HEK293 (cell line): ENCODE data around the gene TBC1D14.

Experiments used
- CTCF ChIA-PET: fragments of 350-600 bp; formaldehyde crosslinking; extraction: SDS; loops from one replicate; lab custom pipeline; 2021; ENCODE audit warnings: antibody characterized with exemption; lab: Yijun Ruan, JAX
- POLR2A ChIA-PET: fragments of 300-600 bp; formaldehyde crosslinking; extraction: SDS; loops from one replicate; lab custom pipeline; 2020; ENCODE audit warnings: antibody characterized with exemption, inconsistent platforms; lab: Yijun Ruan, JAX
- H3K27ac ChIP-seq: fragments of 200-500 bp; sonication (Bioruptor generic); 2 replicates; pipeline ENCODE4 v1.5.1; 2014; ENCODE audit warnings: low read depth, low read length, control low read depth, inconsistent platforms; ENCODE audit errors: extremely low read depth
- H3K36me3 ChIP-seq, 2 experiments: fragments of 200-500 bp in 1 of 2; sonication (Bioruptor generic) in 1 of 2; 1 replicate in 1 of 2; 2 replicates in 1 of 2; pipeline ENCODE4 v1.5.1; 2014 to 2017; ENCODE audit warnings: inconsistent platforms in 2 of 2, low read length in 2 of 2; ENCODE audit not compliant: control insufficient read depth in 2 of 2, insufficient read depth in 1 of 2
- H3K4me1 ChIP-seq: fragments of 200-500 bp; sonication (Bioruptor generic); 2 replicates; pipeline ENCODE4 v1.5.1; 2014; ENCODE audit warnings: mild to moderate bottlenecking, low read length, inconsistent platforms; ENCODE audit not compliant: control insufficient read depth, insufficient read depth
- H3K4me3 ChIP-seq: 2 replicates; pipeline ENCODE4 v1.5.1; 2011; ENCODE audit warnings: low read depth, mild to moderate bottlenecking, control low read depth, low read length, moderate library complexity
- H3K9me3 ChIP-seq: fragments of 200-500 bp; sonication (Bioruptor generic); 2 replicates; pipeline ENCODE4 v1.5.1; 2014; ENCODE audit warnings: low read depth, low read length, inconsistent platforms; ENCODE audit not compliant: control insufficient read depth, insufficient read depth
- BCL11B ChIP-seq: fragments of 450-650 bp; formaldehyde crosslinking; IDR thresholded peaks from 2 replicates; pipeline ENCODE4 v1.5.1; 2016; ENCODE audit warnings: low read depth, missing biosample characterization, missing genetic modification characterization
- CTCF ChIP-seq: fragments of 450-650 bp; formaldehyde crosslinking; IDR thresholded peaks from 2 replicates; pipeline ENCODE4 v1.5.1; 2016; ENCODE audit warnings: missing biosample characterization, missing genetic modification characterization
- ELK4 ChIP-seq: IDR thresholded peaks from 2 replicates; pipeline ENCODE4 v1.6.1; 2011; ENCODE audit warnings: mild to moderate bottlenecking, low read depth, low read length, borderline replicate concordance
- KLF8 ChIP-seq: fragments of 450-650 bp; formaldehyde crosslinking; IDR thresholded peaks from 2 replicates; pipeline ENCODE4 v1.5.1; 2016; ENCODE audit warnings: missing biosample characterization, missing genetic modification characterization
- MEIS1 ChIP-seq: sonication (generic); formaldehyde crosslinking; IDR thresholded peaks from 2 replicates; pipeline ENCODE4 v1.8.1; 2022; ENCODE audit warnings: missing genetic modification reagents, mild to moderate bottlenecking, borderline replicate concordance
- SCRT2 ChIP-seq: fragments of 450-650 bp; formaldehyde crosslinking; IDR thresholded peaks from 2 replicates; pipeline ENCODE4 v1.5.1; 2016; ENCODE audit warnings: missing biosample characterization, missing genetic modification characterization
- SETDB1 ChIP-seq: IDR thresholded peaks from one replicate; pipeline ENCODE4 v1.6.1; 2017; ENCODE audit warnings: mild to moderate bottlenecking, low read length, moderate library complexity, mixed read lengths; ENCODE audit not compliant: insufficient read length
- TRIM28 ChIP-seq: IDR thresholded peaks from 2 replicates; pipeline ENCODE4 v1.6.1; 2011; ENCODE audit warnings: low read length, control low read depth, borderline replicate concordance
- YY2 ChIP-seq: fragments of 450-650 bp; formaldehyde crosslinking; IDR thresholded peaks from 2 replicates; pipeline ENCODE4 v1.5.1; 2016; ENCODE audit warnings: missing biosample characterization, missing genetic modification characterization
- ZEB2 ChIP-seq: fragments of 450-650 bp; formaldehyde crosslinking; IDR thresholded peaks from 2 replicates; pipeline ENCODE4 v1.5.1; 2016; ENCODE audit warnings: missing biosample characterization, missing genetic modification characterization
- ZFHX2 ChIP-seq: fragments of 450-650 bp; formaldehyde crosslinking; conservative IDR thresholded peaks from 2 replicates; pipeline ENCODE4 v1.5.1; 2016; ENCODE audit warnings: missing biosample characterization, missing genetic modification characterization
- ZNF112 ChIP-seq: fragments of 450-650 bp; formaldehyde crosslinking; IDR thresholded peaks from 2 replicates; pipeline ENCODE4 v1.5.0; 2017; ENCODE audit warnings: missing biosample characterization, missing genetic modification characterization
- ZNF19 ChIP-seq: fragments of 450-650 bp; formaldehyde crosslinking; IDR thresholded peaks from 2 replicates; pipeline ENCODE4; 2016; ENCODE audit warnings: missing biosample characterization, missing genetic modification characterization, low read depth
- ZNF366 ChIP-seq: fragments of 450-650 bp; formaldehyde crosslinking; conservative IDR thresholded peaks from 2 replicates; pipeline ENCODE4 v1.5.1; 2016; ENCODE audit warnings: missing biosample characterization, missing genetic modification characterization
- ZNF521 ChIP-seq: fragments of 450-650 bp; formaldehyde crosslinking; IDR thresholded peaks from 2 replicates; pipeline ENCODE4 v1.5.1; 2017; ENCODE audit warnings: missing biosample characterization, mild to moderate bottlenecking, missing genetic modification characterization
- ZNF544 ChIP-seq: fragments of 450-650 bp; formaldehyde crosslinking; IDR thresholded peaks from 2 replicates; pipeline ENCODE4 v1.5.0; 2017; ENCODE audit warnings: missing biosample characterization, missing genetic modification characterization
- ZNF610 ChIP-seq: fragments of 450-650 bp; formaldehyde crosslinking; IDR thresholded peaks from 2 replicates; pipeline ENCODE4 v1.5.1; 2016; ENCODE audit warnings: missing biosample characterization, missing genetic modification characterization, borderline replicate concordance
- ZNF670 ChIP-seq: fragments of 450-650 bp; formaldehyde crosslinking; IDR thresholded peaks from 2 replicates; pipeline ENCODE4 v1.5.1; 2016; ENCODE audit warnings: missing biosample characterization, missing genetic modification characterization, low read depth
- ZNF776 ChIP-seq: fragments of 450-650 bp; formaldehyde crosslinking; IDR thresholded peaks from 2 replicates; pipeline ENCODE4 v1.5.0; 2017; ENCODE audit warnings: missing biosample characterization, missing genetic modification characterization, borderline replicate concordance
- ZNF843 ChIP-seq: fragments of 450-650 bp; formaldehyde crosslinking; IDR thresholded peaks from 2 replicates; pipeline ENCODE4 v1.5.1; 2016; ENCODE audit warnings: missing biosample characterization, missing genetic modification characterization
- ZSCAN30 ChIP-seq: fragments of 450-650 bp; IDR thresholded peaks from 2 replicates; pipeline ENCODE4 v1.5.1; 2018; ENCODE audit warnings: missing biosample characterization, mild to moderate bottlenecking, missing genetic modification characterization, moderate library complexity
- ZSCAN5A ChIP-seq: fragments of 450-650 bp; formaldehyde crosslinking; IDR thresholded peaks from 2 replicates; pipeline ENCODE4 v1.5.1; 2016; ENCODE audit warnings: missing biosample characterization, missing genetic modification characterization
- TF ChIP-seq, protein P1 (sequence below): fragments of 450-650 bp; formaldehyde crosslinking; IDR thresholded peaks from 2 replicates; pipeline ENCODE4 v1.5.1; 2017; ENCODE audit warnings: missing biosample characterization, missing genetic modification characterization
- TF ChIP-seq, protein P2 (sequence below): fragments of 450-650 bp; formaldehyde crosslinking; IDR thresholded peaks from 2 replicates; pipeline ENCODE4 v1.5.1; 2016; ENCODE audit warnings: missing biosample characterization, missing genetic modification characterization

The TBC1D14 gene

DNA sequence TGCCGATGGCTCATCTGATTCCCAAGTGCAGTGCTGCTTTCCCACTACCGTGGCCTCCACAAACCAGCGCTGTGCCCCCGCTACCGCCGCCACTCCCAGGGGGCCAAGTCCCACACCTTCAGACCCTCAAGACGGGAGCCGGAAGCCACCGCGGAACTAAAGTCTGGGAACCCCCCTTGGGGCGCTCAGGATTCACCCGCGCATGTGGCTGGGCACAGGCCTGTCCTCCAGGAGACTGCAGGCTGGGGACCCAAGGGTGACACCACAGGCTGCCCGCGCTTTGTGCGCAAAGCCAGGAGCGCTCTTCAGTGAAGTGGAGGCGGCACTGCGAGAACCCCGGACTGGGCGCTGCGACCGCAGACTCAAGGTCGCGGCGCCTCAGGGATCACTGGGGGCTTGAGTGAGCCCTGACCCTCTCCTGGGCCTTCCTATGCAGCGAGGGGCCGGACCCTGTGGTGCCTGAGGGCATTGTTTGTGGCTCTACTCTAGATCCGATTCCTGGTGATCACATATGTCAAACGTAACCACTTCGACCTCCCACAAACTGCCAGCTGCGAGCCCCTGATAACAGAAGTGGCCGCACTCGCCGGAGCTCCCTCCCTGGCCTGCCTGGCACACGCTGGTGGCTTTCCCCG is 20.4 kb upstream of the TBC1D14 start:
- Histone ChIP-seq H3K9me3 (no peaks in the 10 kb centered on the region), H3K4me1 (no peaks in the 10 kb centered on the region), H3K4me3 (no peak overlapping the region), H3K27ac (no peak overlapping the region), H3K36me3 (peaks cover 0 to 3% of the 10 kb centered on the region in 2 experiments; a peak in 1 of 3 replicates)
- no peak for TF ChIP-seq MEIS1 (CRISPR knock-in tag)
- no peak for TF ChIP-seq ZEB2
- no peak for TF ChIP-seq YY2 (tag by site-specific recombination)
- TF ChIP-seq CTCF = no peak
- no peak for TF ChIP-seq ZNF544 (tag by site-specific recombination)
- TF ChIP-seq ZNF610 (tag by site-specific recombination) = no peak
- TF ChIP-seq, protein P1, sequence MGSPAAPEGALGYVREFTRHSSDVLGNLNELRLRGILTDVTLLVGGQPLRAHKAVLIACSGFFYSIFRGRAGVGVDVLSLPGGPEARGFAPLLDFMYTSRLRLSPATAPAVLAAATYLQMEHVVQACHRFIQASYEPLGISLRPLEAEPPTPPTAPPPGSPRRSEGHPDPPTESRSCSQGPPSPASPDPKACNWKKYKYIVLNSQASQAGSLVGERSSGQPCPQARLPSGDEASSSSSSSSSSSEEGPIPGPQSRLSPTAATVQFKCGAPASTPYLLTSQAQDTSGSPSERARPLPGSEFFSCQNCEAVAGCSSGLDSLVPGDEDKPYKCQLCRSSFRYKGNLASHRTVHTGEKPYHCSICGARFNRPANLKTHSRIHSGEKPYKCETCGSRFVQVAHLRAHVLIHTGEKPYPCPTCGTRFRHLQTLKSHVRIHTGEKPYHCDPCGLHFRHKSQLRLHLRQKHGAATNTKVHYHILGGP (tag by site-specific recombination) = no peak
- TF ChIP-seq ZFHX2 (tag by site-specific recombination) = no peak
- ChIA-PET CTCF (no interaction called here), POLR2A (no interaction called here)

GRCh38 chr4:6889736-6890324 is 19.8 kb upstream of the TBC1D14 start:
- no peak overlapping the region for H3K27ac ChIP-seq
- no peak for TF ChIP-seq ZSCAN30 (tag by site-specific recombination)
- TF ChIP-seq ZNF776 (tag by site-specific recombination) = no peak
- TF ChIP-seq YY2 (tag by site-specific recombination) = no peak
- no peak for TF ChIP-seq SCRT2 (tag by site-specific recombination)
- TF ChIP-seq, protein P2, sequence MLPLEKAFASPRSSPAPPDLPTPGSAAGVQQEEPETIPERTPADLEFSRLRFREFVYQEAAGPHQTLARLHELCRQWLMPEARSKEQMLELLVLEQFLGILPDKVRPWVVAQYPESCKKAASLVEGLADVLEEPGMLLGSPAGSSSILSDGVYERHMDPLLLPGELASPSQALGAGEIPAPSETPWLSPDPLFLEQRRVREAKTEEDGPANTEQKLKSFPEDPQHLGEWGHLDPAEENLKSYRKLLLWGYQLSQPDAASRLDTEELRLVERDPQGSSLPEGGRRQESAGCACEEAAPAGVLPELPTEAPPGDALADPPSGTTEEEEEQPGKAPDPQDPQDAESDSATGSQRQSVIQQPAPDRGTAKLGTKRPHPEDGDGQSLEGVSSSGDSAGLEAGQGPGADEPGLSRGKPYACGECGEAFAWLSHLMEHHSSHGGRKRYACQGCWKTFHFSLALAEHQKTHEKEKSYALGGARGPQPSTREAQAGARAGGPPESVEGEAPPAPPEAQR (tag by site-specific recombination) = no peak
- TF ChIP-seq ZNF670 (tag by site-specific recombination) = no peak
- TF ChIP-seq ZNF366 (tag by site-specific recombination) = no peak
- TF ChIP-seq ZNF19 (tag by site-specific recombination) = no peak
- no peak for TF ChIP-seq ZNF521 (tag by site-specific recombination)
- TF ChIP-seq ZNF843 (tag by site-specific recombination) = no peak
- ChIA-PET CTCF (no interaction called here), POLR2A (no interaction called here)
- H3K4me3 ChIP-seq = no peak overlapping the region
- H3K9me3 ChIP-seq = no peaks in the 10 kb centered on the region
- H3K4me1 ChIP-seq = no peaks in the 10 kb centered on the region
- no peaks in the 10 kb centered on the region for H3K36me3 ChIP-seq

DNA sequence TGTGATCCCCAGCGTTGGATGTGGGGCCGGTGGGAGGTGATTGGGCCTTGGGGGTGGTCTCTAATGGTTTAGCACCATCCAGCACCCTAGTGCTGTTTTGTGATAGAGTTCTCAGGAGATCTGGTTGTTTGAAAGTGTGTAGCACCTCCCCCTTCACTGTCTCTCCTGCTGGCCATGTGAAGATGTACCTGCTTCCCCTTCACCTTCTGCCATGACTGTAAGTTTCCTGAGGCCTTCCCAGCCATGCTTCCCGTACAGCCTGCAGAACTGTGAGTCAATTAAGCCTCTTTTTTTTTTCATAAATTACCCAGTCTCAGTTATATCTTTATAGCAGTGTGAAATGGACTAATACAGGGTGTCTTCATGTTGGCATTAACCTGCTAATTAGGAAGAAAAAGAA is 19.3 kb upstream of the TBC1D14 start:
- Histone ChIP-seq H3K27ac (no peak overlapping the region), H3K4me3 (no peak overlapping the region), H3K36me3 (no peaks in the 10 kb centered on the region), H3K4me1 (no peaks in the 10 kb centered on the region), H3K9me3 (no peaks in the 10 kb centered on the region)
- POLR2A ChIA-PET = no interaction called here
- CTCF ChIA-PET = no interaction called here
- no peak for TF ChIP-seq ZNF112 (tag by site-specific recombination)
- TF ChIP-seq ELK4 = no peak
- TF ChIP-seq ZSCAN5A (tag by site-specific recombination) = peak; percentile 84; the same call in 1 of the 2 replicates
- no peak for TF ChIP-seq TRIM28
- no peak for TF ChIP-seq BCL11B (tag by site-specific recombination)
- TF ChIP-seq KLF8 (tag by site-specific recombination) = no peak
- TF ChIP-seq SETDB1 = peak; percentile 1
